Lower lobe of right lung (tissue), 2 donors: ENCODE measurements around the gene DIP2B. TPM values are rescaled to one million over a fixed set of nuclear protein-coding genes. Genes with fewer than 3 reads are reported as not detected.

Experiments used
- ATAC-seq, 2 donors: fragments of 200-7000 bp; cut with Tn5 transposase; one replicate each; pipeline ENCODE4 v1.9.1; 2020 to 2022; ENCODE audit warnings: mild to moderate bottlenecking in 2 of 2, moderate library complexity in 2 of 2
- DNase-seq: peaks from one replicate; pipeline ENCODE4 v3.0.0-alpha.2; 2020
- H3K27ac ChIP-seq: fragments of 200-600 bp; one replicate; pipeline ENCODE4 v1.8.0; 2022
- H3K27me3 ChIP-seq: fragments of 200-600 bp; one replicate; pipeline ENCODE4 v1.8.0; 2022; ENCODE audit warnings: low read depth
- H3K36me3 ChIP-seq: fragments of 200-600 bp; one replicate; pipeline ENCODE4 v1.8.0; 2022; ENCODE audit warnings: mild to moderate bottlenecking
- H3K4me1 ChIP-seq: fragments of 200-600 bp; one replicate; pipeline ENCODE4 v1.8.0; 2022
- H3K4me3 ChIP-seq: fragments of 200-600 bp; one replicate; pipeline ENCODE4 v1.8.0; 2022; ENCODE audit warnings: mild to moderate bottlenecking
- H3K9me3 ChIP-seq: fragments of 200-600 bp; one replicate; pipeline ENCODE4 v1.8.0; 2022
- intact Hi-C: fragments of 100-400 bp; cut with DNase I; formaldehyde crosslinking; loops from one replicate; pipeline ENCODE4 v1.11.0; 2022
- total RNA-seq: library from RNA; stranded (reverse); fragmentation: NEBNext Ultra II Directional; extraction: Animal tissue kit (Norgen Biotek cat#: 25700); gene quantifications from one replicate; pipeline ENCODE4 v1.2.1, GENCODE V29; 2021
- TF ChIP-seq, protein P1 (sequence below): fragments of 200-600 bp; IDR thresholded peaks from one replicate; pipeline ENCODE4 v1.8.0; 2022; ENCODE audit warnings: antibody characterized with exemption, mild to moderate bottlenecking
- donor health status: DM: no; HTN: yes; CAD: no; lungs with severe emphysema.

The DIP2B gene
- total RNA-seq, 1 donor from 2014 or later: 32.8 TPM

DNA sequence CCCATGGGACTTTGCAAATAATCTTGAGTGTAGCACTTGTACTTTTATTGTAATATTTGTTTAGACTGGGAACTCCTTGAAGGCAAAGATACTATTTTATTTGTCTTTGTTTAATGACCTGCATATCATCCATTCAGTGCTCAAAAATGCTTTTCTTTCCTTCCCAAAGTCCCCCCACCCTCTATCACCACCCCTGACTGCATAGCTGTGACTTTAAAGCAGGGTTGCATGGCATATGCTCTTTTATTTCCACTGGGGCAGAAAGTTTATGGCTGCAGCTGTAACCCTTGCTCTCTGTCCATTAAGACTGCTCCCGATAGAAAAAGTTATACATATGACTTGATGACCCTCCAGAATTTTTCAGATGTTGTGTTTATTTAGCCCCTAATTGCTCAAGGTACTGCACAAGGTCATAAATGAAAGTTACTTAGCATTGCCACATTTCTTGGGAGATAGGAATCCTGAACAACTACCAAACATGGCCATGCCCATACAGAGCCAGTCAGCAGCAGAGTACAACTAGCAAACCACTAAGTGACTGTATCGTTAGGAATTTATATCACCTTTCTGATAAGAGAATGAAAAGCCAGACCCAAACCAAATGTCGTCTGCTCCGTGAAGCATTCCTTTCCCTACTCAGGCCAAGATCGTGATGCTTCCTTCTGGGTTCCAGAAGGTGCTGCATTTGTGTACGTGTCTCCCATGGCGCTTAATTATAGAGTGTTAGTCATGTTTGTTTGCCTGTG lies 114.3 kb downstream of the DIP2B start:
- Histone ChIP-seq H3K9me3 (no peaks in the 10 kb centered on the region), H3K27me3 (no peaks in the 10 kb centered on the region), H3K4me3 (no peak overlapping the region), H3K27ac (no peak overlapping the region), H3K4me1 (peaks cover 33% of the 10 kb centered on the region), H3K36me3 (no peaks in the 10 kb centered on the region)
- peak; percentile 40 to 71 for ATAC-seq
- DNase-seq: no peak
- intact Hi-C loops: no loop called here
- TF ChIP-seq, protein P1, sequence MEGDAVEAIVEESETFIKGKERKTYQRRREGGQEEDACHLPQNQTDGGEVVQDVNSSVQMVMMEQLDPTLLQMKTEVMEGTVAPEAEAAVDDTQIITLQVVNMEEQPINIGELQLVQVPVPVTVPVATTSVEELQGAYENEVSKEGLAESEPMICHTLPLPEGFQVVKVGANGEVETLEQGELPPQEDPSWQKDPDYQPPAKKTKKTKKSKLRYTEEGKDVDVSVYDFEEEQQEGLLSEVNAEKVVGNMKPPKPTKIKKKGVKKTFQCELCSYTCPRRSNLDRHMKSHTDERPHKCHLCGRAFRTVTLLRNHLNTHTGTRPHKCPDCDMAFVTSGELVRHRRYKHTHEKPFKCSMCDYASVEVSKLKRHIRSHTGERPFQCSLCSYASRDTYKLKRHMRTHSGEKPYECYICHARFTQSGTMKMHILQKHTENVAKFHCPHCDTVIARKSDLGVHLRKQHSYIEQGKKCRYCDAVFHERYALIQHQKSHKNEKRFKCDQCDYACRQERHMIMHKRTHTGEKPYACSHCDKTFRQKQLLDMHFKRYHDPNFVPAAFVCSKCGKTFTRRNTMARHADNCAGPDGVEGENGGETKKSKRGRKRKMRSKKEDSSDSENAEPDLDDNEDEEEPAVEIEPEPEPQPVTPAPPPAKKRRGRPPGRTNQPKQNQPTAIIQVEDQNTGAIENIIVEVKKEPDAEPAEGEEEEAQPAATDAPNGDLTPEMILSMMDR: no peak

DNA sequence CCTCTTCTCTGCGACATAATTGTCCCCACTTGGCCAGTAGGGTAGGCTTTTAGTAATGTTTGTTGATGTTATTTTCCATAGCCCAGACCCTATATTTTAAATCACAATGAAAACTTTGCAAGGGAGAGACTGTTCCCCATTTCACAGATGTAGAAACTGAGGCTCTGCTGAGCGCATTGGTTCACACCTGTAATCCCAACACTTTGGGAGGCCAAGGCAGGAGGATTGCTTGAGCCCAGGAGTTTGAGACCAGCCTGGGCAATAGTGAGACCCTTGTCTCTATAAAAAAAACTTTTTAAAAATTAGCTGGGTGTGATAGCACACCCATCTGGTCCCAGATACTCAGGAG lies 114.8 kb downstream of the DIP2B start:
- no peaks in the 10 kb centered on the region for H3K36me3 ChIP-seq
- peaks cover 31% of the 10 kb centered on the region for H3K4me1 ChIP-seq
- DNase-seq: no peak
- ATAC-seq: no peak
- no peaks in the 10 kb centered on the region for H3K27me3 ChIP-seq
- intact Hi-C loops: no loop called here
- no peaks in the 10 kb centered on the region for H3K9me3 ChIP-seq
- no peak overlapping the region for H3K4me3 ChIP-seq
- TF ChIP-seq, protein P1: no peak
- H3K27ac ChIP-seq: no peak overlapping the region

DNA sequence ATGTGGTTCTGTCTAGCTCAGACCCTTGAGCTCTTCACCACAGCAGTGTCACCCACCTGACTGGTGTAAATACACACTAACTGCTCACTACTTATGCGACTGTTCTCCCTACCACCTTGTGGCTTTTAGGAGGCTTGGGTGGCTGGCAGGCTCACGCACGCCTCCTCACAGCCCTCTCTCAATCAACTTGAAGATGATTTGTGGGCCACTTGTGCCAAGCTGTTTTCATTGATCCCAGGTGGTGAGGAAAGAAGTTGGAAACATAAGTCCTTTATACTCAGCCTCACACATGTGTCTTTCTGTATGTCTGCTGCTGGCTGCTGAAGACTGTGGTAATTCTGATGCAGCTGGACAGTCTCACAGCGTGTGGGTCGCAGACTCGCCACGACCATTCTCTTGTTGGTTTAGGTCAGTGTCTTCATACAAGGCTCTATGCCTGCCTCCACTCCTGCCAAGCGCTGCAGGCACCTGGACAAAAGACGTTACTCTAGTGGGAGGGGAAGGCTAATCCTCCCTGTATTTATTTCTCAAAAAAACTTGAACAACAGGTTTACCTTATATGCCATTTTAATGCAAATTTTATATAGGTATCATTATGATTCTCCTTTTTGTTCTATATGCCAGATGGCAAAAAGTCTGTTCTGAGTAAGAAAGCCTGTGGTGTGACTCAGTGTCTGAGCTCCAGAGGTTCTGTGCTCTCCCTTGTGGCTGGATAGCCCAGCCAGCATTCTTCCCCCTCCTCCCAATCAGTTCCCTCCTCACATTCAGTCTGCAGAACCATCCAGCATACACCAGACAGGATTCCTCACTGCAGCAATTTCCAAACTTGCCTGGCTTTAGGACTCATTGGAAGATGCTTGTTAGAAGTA lies 115.6 kb downstream of the DIP2B start:
- H3K4me3 ChIP-seq: no peak overlapping the region
- H3K27me3 ChIP-seq: no peaks in the 10 kb centered on the region
- no peak for DNase-seq
- intact Hi-C loops: no loop called here
- TF ChIP-seq, protein P1: no peak
- H3K27ac ChIP-seq: no peak overlapping the region
- peaks cover 38% of the 10 kb centered on the region for H3K4me1 ChIP-seq
- no peaks in the 10 kb centered on the region for H3K9me3 ChIP-seq
- no peaks in the 10 kb centered on the region for H3K36me3 ChIP-seq
- peak in 1 of 2 donors; percentile 59 for ATAC-seq

DNA sequence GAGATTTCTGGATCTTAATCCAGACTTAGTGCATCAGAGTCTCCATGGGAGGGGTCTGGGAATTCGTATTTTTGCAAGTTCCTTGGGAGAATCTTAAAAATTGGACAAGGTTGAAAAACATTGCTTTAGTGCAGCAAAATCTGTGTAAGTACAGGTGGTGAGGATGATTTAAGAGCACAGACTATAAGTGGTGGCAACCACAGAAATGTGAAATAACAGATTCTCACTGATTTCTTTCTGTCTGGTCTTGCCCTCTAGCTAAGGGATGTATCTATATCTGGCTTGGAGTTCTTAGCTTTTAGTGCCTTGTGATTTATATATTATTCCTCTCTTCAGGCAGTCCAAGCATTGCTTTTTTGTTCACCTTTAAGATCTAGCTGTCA lies 116.2 kb downstream of the DIP2B start:
- intact Hi-C loops: no loop called here
- Histone ChIP-seq H3K4me1 (peaks cover 44% of the 10 kb centered on the region), H3K9me3 (no peaks in the 10 kb centered on the region), H3K36me3 (no peaks in the 10 kb centered on the region), H3K27ac (no peak overlapping the region), H3K27me3 (no peaks in the 10 kb centered on the region), H3K4me3 (no peak overlapping the region)
- ATAC-seq (no peak), DNase-seq (no peak)
- TF ChIP-seq, protein P1: no peak

DNA sequence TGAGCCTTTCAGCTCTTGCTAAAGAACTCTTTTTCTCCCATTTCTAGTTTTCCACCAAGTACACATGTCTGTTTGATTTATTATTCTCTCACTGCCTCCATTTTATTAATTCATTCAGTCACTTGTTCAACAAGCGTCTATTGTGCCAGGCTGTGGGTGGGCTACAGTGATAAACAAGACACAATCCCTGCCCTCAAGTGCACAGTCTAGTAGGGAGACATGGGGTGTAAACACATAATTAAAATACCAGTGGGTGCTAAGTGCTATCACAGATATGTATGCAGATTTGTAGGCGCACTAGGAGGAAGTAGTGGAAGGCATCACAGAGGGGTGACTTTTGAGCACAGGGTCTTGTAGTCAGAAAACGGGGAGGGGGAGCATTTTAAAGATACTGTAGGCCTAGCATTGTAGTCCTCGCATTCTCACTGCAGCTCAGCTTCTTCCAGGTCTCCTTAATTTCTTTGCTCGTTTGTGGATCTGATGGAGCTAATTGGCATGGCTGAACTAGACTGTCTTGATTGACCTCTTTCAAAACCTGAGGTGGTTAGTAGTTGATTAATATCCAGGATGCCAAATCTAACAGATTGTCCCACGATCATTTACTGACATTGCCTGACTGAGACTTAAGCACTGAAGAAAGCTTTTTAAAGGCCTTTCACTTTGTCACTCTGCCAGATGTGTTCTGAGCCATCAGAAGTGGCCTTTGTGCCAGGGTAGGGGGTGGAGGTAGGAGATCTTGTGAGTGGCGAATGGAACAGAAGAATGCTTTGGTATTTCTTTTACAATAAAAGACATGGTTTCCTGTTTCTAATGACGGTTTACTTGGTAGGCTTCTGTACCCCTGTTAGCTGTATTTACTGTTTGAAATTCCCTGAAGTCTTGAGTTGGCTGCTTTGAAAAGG lies 116.9 kb downstream of the DIP2B start:
- peaks cover 50% of the 10 kb centered on the region for H3K4me1 ChIP-seq
- ATAC-seq (peak; percentile 27 to 40), DNase-seq (no peak)
- H3K4me3 ChIP-seq: no peak overlapping the region
- H3K9me3 ChIP-seq: no peaks in the 10 kb centered on the region
- H3K27ac ChIP-seq: no peak overlapping the region
- H3K27me3 ChIP-seq: no peaks in the 10 kb centered on the region
- no peaks in the 10 kb centered on the region for H3K36me3 ChIP-seq
- TF ChIP-seq, protein P1: no peak
- intact Hi-C loops: no loop called here
